ELR (cell line): ENCODE measurements around the gene SRY.

Source experiments
- DNase-seq: peaks from one replicate; pipeline ENCODE4 v3.0.0-alpha.2; 2015; ENCODE audit warnings: low read depth

SRY gene

GRCh38 chrY:2787600-2787999 lies at the start of gene SRY:
Gene SRY (minus strand): TSS chrY:2787682. CDS start chrY:2787603, 79 bp downstream.
- no peak for DNase-seq

DNA sequence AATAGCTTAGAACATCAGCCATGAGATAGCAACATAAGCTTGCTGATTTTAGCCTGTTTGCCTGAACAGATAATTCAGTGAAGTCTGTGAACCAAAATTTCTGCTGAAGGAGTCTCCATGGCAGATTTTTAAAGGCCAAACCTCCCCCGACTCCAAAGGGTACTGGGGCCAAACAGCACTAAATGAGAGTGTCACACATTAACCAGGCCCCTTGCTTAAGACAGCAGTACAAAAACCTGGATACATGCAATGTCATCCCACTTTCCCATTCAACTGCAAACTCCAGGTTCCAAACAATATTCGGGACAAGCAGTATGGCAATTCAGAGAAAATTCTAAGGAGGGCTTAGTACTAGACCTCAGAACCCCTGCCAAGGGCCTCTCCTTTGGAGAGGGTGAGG lies 49.6 kb upstream of the SRY start:
- DNase-seq = no peak

DNA sequence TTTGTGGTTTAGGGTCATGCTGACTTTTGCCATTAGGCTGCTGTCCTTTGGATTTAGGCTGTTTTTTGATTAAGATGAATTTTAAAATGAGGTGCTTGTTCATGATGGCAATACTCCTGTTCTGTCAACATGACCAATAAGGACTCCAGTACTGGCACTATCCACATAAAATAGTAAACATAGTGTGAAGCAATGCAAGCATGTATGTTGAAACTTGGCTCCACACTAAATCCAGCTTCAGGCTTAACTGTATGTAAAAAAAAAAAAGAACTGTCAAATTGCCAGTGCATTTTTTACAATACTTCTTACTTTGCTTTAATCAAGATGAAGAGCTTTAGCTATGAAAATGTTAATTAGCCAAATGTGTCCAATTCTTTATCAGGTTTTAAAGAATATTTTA lies 47.7 kb upstream of the SRY start:
- no peak for DNase-seq

DNA sequence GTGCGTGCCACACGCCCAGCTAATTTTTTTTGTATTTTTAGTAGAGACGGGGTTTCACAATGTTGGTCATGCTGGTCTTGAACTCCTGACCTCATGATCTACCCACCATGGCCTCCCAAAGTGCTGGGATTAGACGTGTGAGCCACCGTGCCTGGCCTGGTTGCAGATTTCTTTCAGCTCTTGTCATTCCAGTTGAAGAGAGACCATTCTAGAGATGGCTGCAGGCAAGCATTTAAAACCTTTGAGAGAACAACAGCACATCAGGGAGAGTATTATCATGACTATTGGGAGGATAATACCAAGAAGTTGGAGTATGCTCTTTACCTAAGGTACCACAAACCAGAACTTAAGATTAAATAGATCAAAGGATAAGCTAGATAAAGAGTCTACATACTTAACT lies 41.0 kb upstream of the SRY start:
- DNase-seq = no peak

DNA sequence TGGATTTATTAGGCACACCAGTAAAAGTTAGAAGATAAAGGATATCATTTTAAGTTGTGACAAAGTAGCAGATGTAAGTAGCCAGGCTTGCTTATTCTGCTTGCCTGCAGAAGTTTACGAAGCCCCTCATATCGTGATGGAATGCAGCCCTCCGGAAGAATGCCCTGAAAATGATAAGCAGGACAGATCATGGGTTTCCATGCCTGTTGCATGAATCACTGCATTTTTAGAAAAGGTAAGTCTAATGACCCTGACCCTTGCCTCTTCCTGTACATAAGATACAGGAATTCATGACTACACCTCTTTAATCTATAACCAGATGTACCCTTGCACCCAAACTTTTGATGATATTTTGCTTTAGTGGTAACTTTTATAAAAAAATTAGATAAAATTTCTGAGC lies 37.0 kb upstream of the SRY start:
- no peak for DNase-seq

DNA sequence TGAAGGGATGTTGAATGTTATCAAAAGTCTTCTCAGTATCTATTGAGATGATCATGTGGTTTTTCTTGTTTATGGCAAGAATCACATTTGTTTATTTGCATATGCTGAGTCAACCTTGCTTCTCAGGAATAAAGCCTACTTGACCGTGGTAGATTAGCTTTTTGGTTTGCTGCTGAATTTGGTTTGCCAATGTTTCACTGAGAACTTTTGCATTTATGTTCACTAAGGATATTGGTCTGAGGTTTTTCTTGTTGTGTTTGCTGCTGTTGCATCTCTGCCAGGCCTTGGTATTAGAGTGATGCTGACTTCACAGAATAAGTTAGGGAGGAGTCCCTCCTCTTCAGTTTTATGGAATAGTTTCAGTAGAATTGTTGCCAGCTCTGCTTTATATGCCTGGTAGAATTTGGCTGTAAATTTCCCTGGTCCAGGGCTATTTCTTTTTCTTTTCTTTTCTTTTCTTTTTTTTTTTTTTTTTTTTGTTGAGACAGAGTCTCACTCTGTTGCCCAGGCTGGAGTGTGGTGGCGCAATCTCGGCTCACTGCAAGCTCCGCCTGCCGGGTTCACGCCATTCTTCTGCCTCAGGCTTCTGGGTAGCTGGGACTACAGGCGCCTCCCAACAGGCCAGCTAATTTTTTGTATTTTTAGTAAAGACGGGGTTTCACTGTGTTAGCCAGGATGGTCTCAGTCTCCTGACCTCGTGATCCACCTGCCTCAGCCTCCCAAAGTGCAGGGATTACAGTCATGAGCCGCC lies 29.8 kb upstream of the SRY start:
- DNase-seq = peak; percentile 35

DNA sequence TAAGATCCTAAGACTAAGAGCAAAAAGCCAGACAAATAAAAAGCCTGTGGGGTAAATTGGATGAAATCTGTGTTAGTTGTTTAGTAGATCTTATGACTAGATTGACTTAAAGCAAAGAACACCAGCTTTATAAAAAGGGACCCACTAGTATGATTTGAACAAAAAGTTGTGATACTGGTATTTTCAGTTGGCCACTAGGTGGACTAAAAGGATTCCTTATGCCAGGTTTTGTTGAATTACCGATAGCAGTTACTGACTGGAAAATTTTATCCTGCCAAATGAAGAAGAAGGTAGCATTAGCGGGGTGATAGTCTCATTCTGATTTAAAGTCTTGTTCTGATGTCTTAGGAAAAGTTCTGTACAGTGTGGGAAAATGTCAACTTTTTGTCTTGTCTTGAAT lies 12.8 kb upstream of the SRY start:
- peak; percentile 44 for DNase-seq

- no peak for DNase-seq
These were observed 10.5 kb upstream of the SRY start for GRCh38 chrY:2797991-2798390.

- DNase-seq = no peak
These were observed 9.6 kb upstream of the SRY start for GRCh38 chrY:2796977-2797523.

GRCh38 chrY:2789756-2790155 lies 2.3 kb upstream of the SRY start:
- no peak for DNase-seq

GRCh38 chrY:2786876-2787512 lies 488 bp downstream of the SRY start:
- DNase-seq = no peak
